Neural crest cell (in vitro differentiated cells): ENCODE data around the gene IGFBP7. TPM values are rescaled to one million over a fixed set of nuclear protein-coding genes. Genes with fewer than 3 reads are reported as not detected.

ENCODE experiments used
- DNase-seq: peaks from one replicate; pipeline ENCODE4 v3.0.0; 2021; ENCODE audit warnings: low read depth, mixed read lengths, low spot score
- H3K27ac Mint-ChIP-seq: one replicate; pipeline ENCODE4 v1.8.0; 2021; ENCODE audit warnings: mild to moderate bottlenecking, mixed read lengths; ENCODE audit not compliant: unreplicated experiment
- H3K27me3 Mint-ChIP-seq: 2 replicates; pipeline ENCODE4 v1.8.0; 2021; ENCODE audit warnings: low read depth, mild to moderate bottlenecking, mixed read lengths
- H3K36me3 Mint-ChIP-seq: 2 replicates; pipeline ENCODE4 v1.8.0; 2021; ENCODE audit warnings: low read depth, mild to moderate bottlenecking, mixed read lengths
- H3K4me1 Mint-ChIP-seq: 2 replicates; pipeline ENCODE4 v1.8.0; 2021; ENCODE audit warnings: mixed read lengths
- H3K4me3 Mint-ChIP-seq: one replicate; pipeline ENCODE4 v1.8.0; 2021; ENCODE audit warnings: mild to moderate bottlenecking, mixed read lengths
- H3K9me3 Mint-ChIP-seq: 2 replicates; pipeline ENCODE4 v1.8.0; 2021; ENCODE audit warnings: mixed read lengths
- total RNA-seq: library from RNA; stranded (reverse); gene quantifications from 2 replicates; pipeline ENCODE4 v1.2.1, GENCODE V29; 2021
- TF ChIP-seq, protein P1 (sequence below): fragments of 200-600 bp; sonication (generic); conservative IDR thresholded peaks from 2 replicates; pipeline ENCODE4 v1.5.0; 2021; ENCODE audit warnings: antibody characterized with exemption, mild to moderate bottlenecking

IGFBP7 gene
- total RNA-seq, 1 donor from 2014 or later: 0.82 TPM

GRCh38 chr4:57149833-57150232 is 39.6 kb upstream of the IGFBP7 start:
- Mint-ChIP-seq H3K4me3 (no peak overlapping the region), H3K4me1 (peaks cover 8% of the 10 kb centered on the region), H3K27ac (no peak overlapping the region), H3K9me3 (no peaks in the 10 kb centered on the region), H3K27me3 (peaks cover 2% of the 10 kb centered on the region), H3K36me3 (no peaks in the 10 kb centered on the region)
- TF ChIP-seq, protein P1, sequence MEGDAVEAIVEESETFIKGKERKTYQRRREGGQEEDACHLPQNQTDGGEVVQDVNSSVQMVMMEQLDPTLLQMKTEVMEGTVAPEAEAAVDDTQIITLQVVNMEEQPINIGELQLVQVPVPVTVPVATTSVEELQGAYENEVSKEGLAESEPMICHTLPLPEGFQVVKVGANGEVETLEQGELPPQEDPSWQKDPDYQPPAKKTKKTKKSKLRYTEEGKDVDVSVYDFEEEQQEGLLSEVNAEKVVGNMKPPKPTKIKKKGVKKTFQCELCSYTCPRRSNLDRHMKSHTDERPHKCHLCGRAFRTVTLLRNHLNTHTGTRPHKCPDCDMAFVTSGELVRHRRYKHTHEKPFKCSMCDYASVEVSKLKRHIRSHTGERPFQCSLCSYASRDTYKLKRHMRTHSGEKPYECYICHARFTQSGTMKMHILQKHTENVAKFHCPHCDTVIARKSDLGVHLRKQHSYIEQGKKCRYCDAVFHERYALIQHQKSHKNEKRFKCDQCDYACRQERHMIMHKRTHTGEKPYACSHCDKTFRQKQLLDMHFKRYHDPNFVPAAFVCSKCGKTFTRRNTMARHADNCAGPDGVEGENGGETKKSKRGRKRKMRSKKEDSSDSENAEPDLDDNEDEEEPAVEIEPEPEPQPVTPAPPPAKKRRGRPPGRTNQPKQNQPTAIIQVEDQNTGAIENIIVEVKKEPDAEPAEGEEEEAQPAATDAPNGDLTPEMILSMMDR: no peak
- no peak for DNase-seq

DNA sequence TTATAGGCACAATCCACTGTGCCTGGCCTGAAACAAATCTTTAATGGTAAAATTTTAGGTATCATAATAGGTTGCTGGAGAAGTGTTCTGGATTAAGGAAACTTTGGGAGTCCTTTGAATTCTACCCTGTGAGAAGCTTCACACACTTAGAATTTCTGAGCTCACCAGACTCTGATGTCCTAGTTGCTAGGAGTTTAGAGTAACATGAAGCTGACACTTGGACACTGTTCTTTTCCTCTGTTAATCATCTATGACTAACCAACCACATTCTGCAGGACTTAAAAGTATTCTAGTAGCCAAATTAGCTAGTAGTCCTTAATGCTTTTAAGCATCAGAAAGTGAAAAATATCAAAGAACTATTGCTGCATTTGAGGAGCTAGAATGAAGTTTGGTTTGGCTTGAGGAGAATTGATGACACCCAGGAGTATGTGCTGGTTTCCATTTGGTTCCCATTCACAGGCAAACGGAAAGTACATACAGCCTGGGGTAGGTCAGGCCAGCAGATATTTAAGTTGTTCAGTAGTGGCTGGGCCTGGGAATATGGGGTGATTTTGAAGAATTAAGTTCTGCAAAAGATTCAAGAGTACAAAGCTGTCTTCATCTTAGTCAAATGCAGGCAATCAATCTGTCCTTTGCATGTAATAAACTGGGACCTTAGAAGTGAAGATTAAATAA is 38.8 kb upstream of the IGFBP7 start:
- TF ChIP-seq, protein P1: no peak
- H3K27ac Mint-ChIP-seq: no peak overlapping the region
- no peaks in the 10 kb centered on the region for H3K36me3 Mint-ChIP-seq
- H3K4me3 Mint-ChIP-seq: no peak overlapping the region
- no peak for DNase-seq
- no peaks in the 10 kb centered on the region for H3K4me1 Mint-ChIP-seq
- H3K9me3 Mint-ChIP-seq: no peaks in the 10 kb centered on the region
- peaks cover 2% of the 10 kb centered on the region for H3K27me3 Mint-ChIP-seq

GRCh38 chr4:57148177-57148576 is 38.0 kb upstream of the IGFBP7 start:
- Mint-ChIP-seq H3K36me3 (no peaks in the 10 kb centered on the region), H3K4me3 (no peak overlapping the region), H3K27me3 (peaks cover 8% of the 10 kb centered on the region), H3K27ac (no peak overlapping the region), H3K4me1 (no peaks in the 10 kb centered on the region), H3K9me3 (no peaks in the 10 kb centered on the region)
- TF ChIP-seq, protein P1: no peak
- no peak for DNase-seq

GRCh38 chr4:57147335-57148060 is 37.3 kb upstream of the IGFBP7 start:
- DNase-seq: no peak
- H3K4me1 Mint-ChIP-seq: no peaks in the 10 kb centered on the region
- TF ChIP-seq, protein P1: no peak
- no peaks in the 10 kb centered on the region for H3K36me3 Mint-ChIP-seq
- H3K27me3 Mint-ChIP-seq: peaks cover 11% of the 10 kb centered on the region
- no peaks in the 10 kb centered on the region for H3K9me3 Mint-ChIP-seq
- no peak overlapping the region for H3K27ac Mint-ChIP-seq
- H3K4me3 Mint-ChIP-seq: no peak overlapping the region

DNA sequence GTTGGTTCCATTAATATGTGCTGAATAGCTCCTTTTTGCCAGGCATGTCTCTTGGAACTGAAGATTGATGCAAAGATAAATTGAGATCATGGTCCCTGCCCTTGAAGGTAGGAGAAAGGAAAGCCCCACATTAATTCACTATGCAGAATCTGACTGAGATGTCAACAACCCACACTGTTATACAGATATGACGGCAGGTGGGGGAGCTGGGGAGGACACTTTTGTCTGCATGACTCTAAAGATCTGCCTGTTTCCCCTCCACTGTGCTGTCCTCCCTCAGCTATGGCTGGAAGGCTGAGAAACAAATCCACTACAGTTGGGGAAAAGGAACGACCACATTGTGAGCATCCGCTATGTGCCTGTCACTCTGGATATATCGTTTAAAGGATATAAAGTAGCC is 36.3 kb upstream of the IGFBP7 start:
- Mint-ChIP-seq H3K27ac (no peak overlapping the region), H3K4me3 (no peak overlapping the region), H3K4me1 (no peaks in the 10 kb centered on the region), H3K9me3 (no peaks in the 10 kb centered on the region), H3K36me3 (no peaks in the 10 kb centered on the region), H3K27me3 (peaks cover 11% of the 10 kb centered on the region)
- TF ChIP-seq, protein P1: no peak
- DNase-seq: no peak
